Measurements from ENCODE around the gene GPR37L1.

DNA sequence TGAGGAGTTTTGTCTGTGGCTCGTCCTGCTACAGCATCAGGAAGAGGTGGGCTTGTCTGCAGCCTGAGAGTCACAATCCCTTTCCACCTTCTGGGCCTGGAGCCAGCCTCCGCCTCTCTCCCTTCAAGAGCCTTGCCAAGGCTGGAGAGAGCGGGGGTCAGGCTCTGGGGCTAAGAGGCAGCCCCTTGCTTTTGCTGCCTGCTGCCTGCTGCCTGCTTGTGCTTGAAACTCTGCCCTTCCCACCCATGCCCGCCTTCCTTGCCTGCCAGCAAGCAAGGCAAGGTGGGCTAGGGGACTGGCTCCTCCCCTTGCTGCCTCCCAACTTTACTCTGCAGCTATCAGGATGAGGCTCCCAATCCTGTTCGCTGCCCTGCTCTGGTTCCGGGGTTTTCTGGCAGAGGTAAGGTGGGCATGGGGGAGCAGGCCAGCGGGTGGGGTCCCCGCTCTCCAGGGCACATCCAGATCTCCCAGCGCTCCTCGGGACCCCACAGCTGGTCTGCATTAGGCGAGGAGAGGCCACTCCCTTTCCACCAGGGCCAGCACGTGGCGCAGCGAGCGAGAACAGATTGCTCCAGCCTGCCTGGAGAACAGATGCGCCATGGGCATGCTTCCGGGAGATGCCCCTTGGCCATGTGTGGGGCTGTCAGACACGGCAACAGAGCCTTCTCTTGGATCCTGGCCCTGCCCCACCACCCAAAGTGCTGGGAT lies 45.1 kb downstream of the GPR37L1 start:
- TF ChIP-seq, protein P1, sequence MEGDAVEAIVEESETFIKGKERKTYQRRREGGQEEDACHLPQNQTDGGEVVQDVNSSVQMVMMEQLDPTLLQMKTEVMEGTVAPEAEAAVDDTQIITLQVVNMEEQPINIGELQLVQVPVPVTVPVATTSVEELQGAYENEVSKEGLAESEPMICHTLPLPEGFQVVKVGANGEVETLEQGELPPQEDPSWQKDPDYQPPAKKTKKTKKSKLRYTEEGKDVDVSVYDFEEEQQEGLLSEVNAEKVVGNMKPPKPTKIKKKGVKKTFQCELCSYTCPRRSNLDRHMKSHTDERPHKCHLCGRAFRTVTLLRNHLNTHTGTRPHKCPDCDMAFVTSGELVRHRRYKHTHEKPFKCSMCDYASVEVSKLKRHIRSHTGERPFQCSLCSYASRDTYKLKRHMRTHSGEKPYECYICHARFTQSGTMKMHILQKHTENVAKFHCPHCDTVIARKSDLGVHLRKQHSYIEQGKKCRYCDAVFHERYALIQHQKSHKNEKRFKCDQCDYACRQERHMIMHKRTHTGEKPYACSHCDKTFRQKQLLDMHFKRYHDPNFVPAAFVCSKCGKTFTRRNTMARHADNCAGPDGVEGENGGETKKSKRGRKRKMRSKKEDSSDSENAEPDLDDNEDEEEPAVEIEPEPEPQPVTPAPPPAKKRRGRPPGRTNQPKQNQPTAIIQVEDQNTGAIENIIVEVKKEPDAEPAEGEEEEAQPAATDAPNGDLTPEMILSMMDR (IDR thresholded peaks at IDR 0.05) = no peak
- no peak for TF ChIP-seq POLR2A (IDR thresholded peaks at IDR 0.05)

All from testis (tissue), 2 donors.